Activated T-cell treated with anti-CD3 and anti-CD28 coated beads, Interleukin-2, amount 50 U/mL, for 24 hours (primary cell): ENCODE measurements around the gene MYORG.
"Not testable (repeated sequence)": the region's sequence is repeated elsewhere in the genome, so short reads cannot be mapped to it uniquely, and the experiment has no call there.

Experiments used
- DNase-seq: peaks from one replicate; pipeline ENCODE4 v3.0.0-alpha.2; 2020
- H3K27ac Mint-ChIP-seq: 2 replicates; pipeline ENCODE4 v1.8.0; 2020; ENCODE audit warnings: mild to moderate bottlenecking, mixed read lengths
- H3K27me3 Mint-ChIP-seq: 2 replicates; pipeline ENCODE4 v1.8.0; 2020; ENCODE audit warnings: mixed read lengths
- H3K36me3 Mint-ChIP-seq: 2 replicates; pipeline ENCODE4 v1.8.0; 2020; ENCODE audit warnings: low read depth, mixed read lengths
- H3K4me1 Mint-ChIP-seq: 2 replicates; pipeline ENCODE4 v1.8.0; 2020; ENCODE audit warnings: low read depth, mixed read lengths
- H3K4me3 Mint-ChIP-seq: 2 replicates; pipeline ENCODE4 v1.8.0; 2020; ENCODE audit warnings: mild to moderate bottlenecking, moderate library complexity, mixed read lengths
- H3K9me3 Mint-ChIP-seq: 2 replicates; pipeline ENCODE4 v1.8.0; 2020; ENCODE audit warnings: mixed read lengths

The MYORG gene

GRCh38 chr9:34379334-34380033 lies 2.8 kb upstream of the MYORG start:
- Mint-ChIP-seq H3K4me1 (peaks cover 42% of the 10 kb centered on the region), H3K27ac (no peak overlapping the region), H3K9me3 (no peaks in the 10 kb centered on the region), H3K36me3 (no peaks in the 10 kb centered on the region), H3K4me3 (peak overlapping the region; percentile 75), H3K27me3 (peaks cover 3% of the 10 kb centered on the region)
- peak; percentile 93 for DNase-seq

- Mint-ChIP-seq H3K4me1 (peaks cover 42% of the 10 kb centered on the region), H3K27me3 (peaks cover 3% of the 10 kb centered on the region), H3K27ac (no peak overlapping the region), H3K36me3 (no peaks in the 10 kb centered on the region), H3K4me3 (no peak overlapping the region), H3K9me3 (no peaks in the 10 kb centered on the region)
- no peak for DNase-seq
These were observed 1.8 kb upstream of the MYORG start for GRCh38 chr9:34378376-34379060.

- H3K27ac Mint-ChIP-seq: no peak overlapping the region
These were observed 677 bp upstream of the MYORG start for GRCh38 chr9:34377404-34377746.

DNA sequence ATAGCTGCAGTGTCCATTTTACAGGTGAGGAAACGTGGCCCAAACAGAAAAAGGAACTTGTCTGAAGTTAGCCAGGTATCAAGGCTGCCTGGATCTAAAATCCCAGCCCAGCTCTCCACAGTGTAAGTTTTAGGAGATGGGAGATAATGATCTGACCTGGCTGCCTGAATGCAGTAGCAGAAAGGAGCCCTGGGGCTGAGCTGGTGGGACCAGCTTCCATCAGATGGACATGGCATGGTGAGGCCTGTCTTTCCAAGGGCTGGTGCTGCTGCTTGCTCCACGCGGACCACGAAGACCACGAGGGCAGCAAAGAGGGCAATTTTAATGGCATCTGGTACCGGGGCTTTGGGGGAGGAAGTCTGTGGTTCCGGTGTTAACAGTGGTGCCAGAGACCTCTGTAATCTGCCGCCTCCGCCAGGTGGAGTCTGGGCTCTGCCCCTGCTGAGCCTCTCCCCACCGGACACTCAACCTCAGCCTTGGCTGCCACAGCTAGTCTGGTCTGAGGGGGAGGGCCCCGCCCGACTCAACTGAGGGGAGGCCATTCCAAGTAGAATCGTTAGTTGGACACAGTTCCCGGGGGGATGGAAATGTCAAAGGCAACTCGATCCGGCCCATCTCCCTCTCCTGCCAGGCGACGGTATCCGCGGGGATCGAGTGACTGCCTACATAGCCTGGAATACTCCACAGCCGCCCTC lies 650 bp downstream of the MYORG start:
- Mint-ChIP-seq H3K27ac (peak overlapping the region; percentile 85), H3K4me3 (peak overlapping the region; percentile 86), H3K36me3 (peaks cover 13% of the 10 kb centered on the region), H3K27me3 (no peaks in the 10 kb centered on the region), H3K4me1 (peaks cover 35% of the 10 kb centered on the region), H3K9me3 (no peaks in the 10 kb centered on the region)
- peak; percentile 65 for DNase-seq

More at GRCh38 chr9:34377404-34377746, 677 bp upstream of the MYORG start:
- no peak for DNase-seq
- Mint-ChIP-seq H3K4me3 (peak overlapping the region; percentile 86), H3K27me3 (peaks cover 3% of the 10 kb centered on the region), H3K36me3 (peaks cover 3% of the 10 kb centered on the region), H3K9me3 (no peaks in the 10 kb centered on the region), H3K4me1 (peaks cover 42% of the 10 kb centered on the region)

GRCh38 chr9:34374905-34375552 lies 1.7 kb downstream of the MYORG start:
- no peaks in the 10 kb centered on the region for H3K9me3 Mint-ChIP-seq
- H3K27ac Mint-ChIP-seq: no peak overlapping the region
- peak overlapping the region; percentile 86 for H3K4me3 Mint-ChIP-seq
- DNase-seq: no peak
- H3K27me3 Mint-ChIP-seq: no peaks in the 10 kb centered on the region
- peaks cover 19% of the 10 kb centered on the region for H3K36me3 Mint-ChIP-seq
- peaks cover 28% of the 10 kb centered on the region for H3K4me1 Mint-ChIP-seq

GRCh38 chr9:34374339-34374738 lies 2.4 kb downstream of the MYORG start:
- H3K4me1 Mint-ChIP-seq: peaks cover 21% of the 10 kb centered on the region
- H3K27me3 Mint-ChIP-seq: no peaks in the 10 kb centered on the region
- DNase-seq: no peak
- no peak overlapping the region for H3K27ac Mint-ChIP-seq
- no peaks in the 10 kb centered on the region for H3K9me3 Mint-ChIP-seq
- H3K36me3 Mint-ChIP-seq: peaks cover 19% of the 10 kb centered on the region
- no peak overlapping the region for H3K4me3 Mint-ChIP-seq

- no peaks in the 10 kb centered on the region for H3K9me3 Mint-ChIP-seq
- no peaks in the 10 kb centered on the region for H3K27me3 Mint-ChIP-seq
- peaks cover 20% of the 10 kb centered on the region for H3K36me3 Mint-ChIP-seq
- DNase-seq: no peak
- H3K4me3 Mint-ChIP-seq: no peak overlapping the region
- H3K4me1 Mint-ChIP-seq: peaks cover 19% of the 10 kb centered on the region
- no peak overlapping the region for H3K27ac Mint-ChIP-seq
These were observed 2.9 kb downstream of the MYORG start for GRCh38 chr9:34373749-34374148.

- no peak overlapping the region for H3K27ac Mint-ChIP-seq
- no peak overlapping the region for H3K4me3 Mint-ChIP-seq
- peaks cover 24% of the 10 kb centered on the region for H3K36me3 Mint-ChIP-seq
These were observed 4.2 kb downstream of the MYORG start for GRCh38 chr9:34372467-34373011.

GRCh38 chr9:34371886-34372466 lies 4.7 kb downstream of the MYORG start:
- no peak for DNase-seq
- peaks cover 14% of the 10 kb centered on the region for H3K4me1 Mint-ChIP-seq
- peaks cover 28% of the 10 kb centered on the region for H3K36me3 Mint-ChIP-seq
- H3K9me3 Mint-ChIP-seq: no peaks in the 10 kb centered on the region
- H3K27me3 Mint-ChIP-seq: no peaks in the 10 kb centered on the region
- no peak overlapping the region for H3K4me3 Mint-ChIP-seq
- no peak overlapping the region for H3K27ac Mint-ChIP-seq

More at GRCh38 chr9:34372467-34373011, 4.2 kb downstream of the MYORG start:
- DNase-seq: no peak
- Mint-ChIP-seq H3K4me1 (peaks cover 17% of the 10 kb centered on the region), H3K9me3 (no peaks in the 10 kb centered on the region), H3K27me3 (no peaks in the 10 kb centered on the region)

GRCh38 chr9:34370970-34371880 lies 5.5 kb downstream of the MYORG start:
- peak overlapping the region; percentile 18 for H3K4me3 Mint-ChIP-seq
- no peaks in the 10 kb centered on the region for H3K27me3 Mint-ChIP-seq
- no peak for DNase-seq
- H3K9me3 Mint-ChIP-seq: no peaks in the 10 kb centered on the region
- H3K36me3 Mint-ChIP-seq: peaks cover 33% of the 10 kb centered on the region
- H3K4me1 Mint-ChIP-seq: peaks cover 13% of the 10 kb centered on the region
- no peak overlapping the region for H3K27ac Mint-ChIP-seq

- Mint-ChIP-seq H3K27ac (no peak overlapping the region), H3K36me3 (peaks cover 33% of the 10 kb centered on the region)
These were observed 6.2 kb downstream of the MYORG start for GRCh38 chr9:34370335-34370969.

GRCh38 chr9:34369636-34370035 lies 7.1 kb downstream of the MYORG start:
- H3K4me3 Mint-ChIP-seq: no peak overlapping the region
- no peak for DNase-seq
- peaks cover 33% of the 10 kb centered on the region for H3K36me3 Mint-ChIP-seq
- no peaks in the 10 kb centered on the region for H3K9me3 Mint-ChIP-seq
- H3K27me3 Mint-ChIP-seq: no peaks in the 10 kb centered on the region
- H3K27ac Mint-ChIP-seq: no peak overlapping the region
- peaks cover 2% of the 10 kb centered on the region for H3K4me1 Mint-ChIP-seq

More at GRCh38 chr9:34370335-34370969, 6.2 kb downstream of the MYORG start:
- DNase-seq: no peak
- no peaks in the 10 kb centered on the region for H3K9me3 Mint-ChIP-seq
- no peak overlapping the region for H3K4me3 Mint-ChIP-seq
- H3K27me3 Mint-ChIP-seq: no peaks in the 10 kb centered on the region
- peaks cover 5% of the 10 kb centered on the region for H3K4me1 Mint-ChIP-seq

GRCh38 chr9:34368796-34369195 lies 7.9 kb downstream of the MYORG start:
- not testable (repeated sequence) for H3K27ac Mint-ChIP-seq, H3K4me3 Mint-ChIP-seq, H3K9me3 Mint-ChIP-seq, H3K4me1 Mint-ChIP-seq, H3K27me3 Mint-ChIP-seq, DNase-seq
- H3K36me3 Mint-ChIP-seq: peaks cover 33% of the 10 kb centered on the region
